Right ventricle myocardium superior (tissue), 1 donor: ENCODE results near the gene MBP. TPM values are rescaled to one million over a fixed set of nuclear protein-coding genes. Genes with fewer than 3 reads are reported as not detected.
A peak's percentile ranks its signal among the peaks of the same experiment; 100 is the strongest.
"Not testable (repeated sequence)": the region's sequence is repeated elsewhere in the genome, so short reads cannot be mapped to it uniquely, and the experiment has no call there.

ENCODE experiments used
- ATAC-seq: fragments of 200-7000 bp; cut with Tn5 transposase; one replicate; pipeline ENCODE4 v1.9.1; 2020; ENCODE audit warnings: mild to moderate bottlenecking; ENCODE audit not compliant: poor library complexity
- DNase-seq: peaks from one replicate; pipeline ENCODE4 v3.0.0-alpha.2; 2020
- intact Hi-C: fragments of 100-400 bp; cut with DNase I; formaldehyde crosslinking; loops from one replicate; pipeline ENCODE4 v1.11.2; 2022
- total RNA-seq: library from RNA; stranded (reverse); fragmentation: NEBNext Ultra II Directional; extraction: Animal tissue kit (Norgen Biotek cat#: 25700); gene quantifications from one replicate; pipeline ENCODE4 v1.2.1, GENCODE V29; 2021
- donor health status: DM: no; HTN: yes; CAD: no; lungs with severe emphysema.

Gene MBP
- total RNA-seq, 1 donor from 2014 or later = 29.9 TPM

DNA sequence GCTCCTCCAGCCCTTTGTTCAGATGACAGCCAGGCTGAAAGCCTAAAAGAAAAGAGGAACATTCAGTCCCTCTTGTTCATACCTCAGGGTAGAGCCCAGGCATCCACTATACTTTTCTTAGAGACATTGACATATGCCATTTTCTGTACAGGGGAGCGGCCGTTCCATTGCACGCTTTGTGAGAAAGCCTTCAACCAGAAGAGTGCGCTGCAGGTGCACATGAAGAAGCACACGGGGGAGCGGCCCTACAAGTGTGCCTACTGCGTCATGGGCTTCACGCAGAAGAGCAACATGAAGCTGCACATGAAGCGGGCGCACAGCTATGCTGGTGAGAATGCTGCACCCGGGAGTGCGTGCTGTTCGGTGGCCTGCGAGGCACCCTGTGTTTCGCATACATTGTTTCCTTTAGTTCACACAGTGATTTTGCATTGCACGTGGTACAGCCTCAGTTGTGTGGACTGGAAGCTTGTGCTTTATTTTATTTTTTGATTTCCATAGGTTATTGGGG lies 172.0 kb downstream of the MBP start:
- DNase-seq (no peak), ATAC-seq (no peak)
- intact Hi-C loops = no loop called here

DNA sequence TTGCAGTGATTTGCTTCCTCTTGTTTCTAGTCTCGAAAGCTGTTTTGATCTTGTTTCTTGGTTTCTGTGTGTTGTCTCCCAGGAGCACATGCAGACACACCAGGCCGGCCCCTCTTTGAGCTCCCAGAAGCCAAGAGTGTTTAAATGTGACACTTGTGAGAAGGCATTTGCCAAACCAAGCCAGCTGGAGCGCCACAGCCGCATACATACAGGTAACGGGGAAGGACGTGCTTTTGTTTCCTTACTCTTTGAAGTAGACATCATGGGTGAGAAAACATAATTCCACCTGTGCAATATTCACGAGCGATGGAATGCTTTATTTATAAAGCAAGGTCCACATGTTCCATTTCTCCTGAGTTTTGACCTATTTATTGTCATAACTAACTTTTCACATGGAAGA lies 173.0 kb downstream of the MBP start:
- DNase-seq (no peak), ATAC-seq (no peak)
- intact Hi-C loops = no loop called here

DNA sequence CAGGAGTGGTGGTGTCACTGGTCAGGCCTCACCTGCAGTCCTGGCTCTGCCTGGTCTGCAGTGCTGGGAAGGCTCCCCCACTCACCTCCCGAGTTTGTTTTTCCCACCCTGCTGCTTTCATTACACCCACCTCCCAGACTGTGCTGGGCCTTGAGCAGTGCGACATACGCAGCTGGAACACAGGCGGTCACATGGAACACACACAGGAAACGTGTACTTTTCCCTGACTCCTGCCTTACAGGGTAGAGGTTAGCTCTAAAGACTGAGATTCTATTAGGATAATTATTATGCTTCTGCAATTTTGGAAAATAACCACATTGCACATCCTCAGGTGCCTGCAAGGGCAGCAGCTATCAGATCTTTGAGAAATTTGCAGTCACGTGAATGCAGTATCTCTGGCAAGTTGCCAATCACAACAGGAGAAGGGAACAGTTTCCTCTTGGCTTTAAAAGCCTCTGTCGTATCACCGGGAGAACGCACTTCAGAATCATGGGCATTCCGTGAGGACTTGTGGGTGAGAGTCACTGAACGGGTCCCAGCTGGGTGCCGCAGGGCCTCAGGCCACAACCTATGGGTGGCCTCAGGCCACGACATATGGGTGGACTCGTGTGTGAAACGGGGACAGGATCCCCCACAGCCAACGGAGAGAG lies 173.8 kb downstream of the MBP start:
- no peak for DNase-seq
- intact Hi-C loops = no loop called here
- ATAC-seq = no peak

DNA sequence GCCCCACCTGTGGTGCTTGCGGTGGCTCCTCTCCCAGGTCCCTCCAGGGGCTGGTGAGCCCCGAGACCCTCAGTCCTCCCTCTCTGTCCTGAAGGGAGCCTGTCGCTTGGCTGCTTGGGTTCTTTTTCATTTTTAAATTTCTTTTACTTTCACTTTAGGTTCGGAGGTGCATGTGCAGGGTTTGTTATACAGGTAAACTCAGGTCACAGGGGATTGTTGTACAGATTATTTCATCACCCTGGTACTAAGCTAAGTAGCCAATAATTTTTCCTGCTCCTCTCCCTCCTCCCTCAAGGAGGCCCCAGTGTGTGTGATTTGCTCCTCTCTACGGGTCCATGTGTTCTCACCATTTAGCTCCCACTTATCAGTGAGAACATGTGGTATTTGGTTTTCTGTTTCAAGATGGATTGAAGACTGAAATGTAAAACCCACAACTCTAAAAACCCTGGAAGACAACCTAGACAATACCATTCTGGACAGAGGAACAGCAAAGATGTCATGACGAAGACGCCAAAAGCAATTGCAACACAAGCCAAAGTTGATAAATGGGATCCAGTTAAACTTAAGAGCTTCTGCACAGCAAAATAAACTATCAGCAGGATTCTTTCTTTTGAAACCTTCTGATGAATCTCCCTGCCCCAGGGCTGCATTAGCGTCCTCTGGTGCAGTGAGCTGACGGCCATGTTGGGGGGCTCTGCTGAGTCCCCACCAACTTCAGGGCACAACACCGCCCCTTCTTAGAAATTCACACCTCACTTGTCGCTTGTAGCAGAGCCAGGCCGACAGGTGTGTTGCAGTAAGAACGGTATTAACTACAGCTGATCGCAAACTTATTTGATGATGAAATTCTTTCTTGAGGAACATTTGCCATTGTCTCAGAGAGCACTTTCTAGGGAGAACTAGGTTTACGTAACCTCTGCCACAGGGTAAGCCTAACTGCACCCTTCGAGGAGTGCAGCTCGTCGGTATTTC lies 174.9 kb downstream of the MBP start:
- no peak for DNase-seq
- no peak for ATAC-seq
- intact Hi-C loops = no loop called here

- no peak for ATAC-seq
- DNase-seq = no peak
- intact Hi-C loops = no loop called here
Observed at GRCh38 chr18:76956648-76957047, 175.9 kb downstream of the MBP start.

DNA sequence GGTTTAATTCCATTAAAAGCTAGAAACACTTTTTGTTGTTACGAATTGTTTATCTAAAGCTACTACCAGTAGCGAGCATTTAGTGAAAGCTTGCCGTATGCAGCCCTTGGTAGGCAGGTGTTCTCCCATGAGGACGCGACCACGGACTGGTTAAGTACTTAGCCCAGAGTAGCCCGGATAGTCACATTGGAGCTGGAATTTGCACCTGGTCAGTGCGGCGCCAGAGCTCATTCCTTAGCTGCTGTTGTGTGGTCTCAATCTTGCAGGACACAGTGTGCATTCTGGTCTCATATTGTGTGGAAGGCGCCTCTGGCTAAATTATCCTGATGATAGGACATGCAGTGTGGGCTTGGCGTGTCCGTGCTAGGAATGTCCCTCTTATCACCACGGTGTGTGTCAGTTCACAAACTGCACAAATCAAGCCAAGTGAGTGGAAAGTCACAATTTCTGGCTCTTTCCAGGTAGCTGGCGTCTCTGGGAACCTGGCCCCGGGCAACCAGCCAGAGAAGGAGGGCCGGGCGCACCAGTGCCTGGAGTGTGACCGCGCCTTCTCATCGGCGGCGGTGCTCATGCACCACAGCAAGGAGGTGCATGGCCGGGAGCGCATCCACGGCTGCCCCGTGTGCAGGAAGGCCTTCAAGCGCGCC lies 176.9 kb downstream of the MBP start:
- intact Hi-C loops = no loop called here
- DNase-seq = no peak
- no peak for ATAC-seq

DNA sequence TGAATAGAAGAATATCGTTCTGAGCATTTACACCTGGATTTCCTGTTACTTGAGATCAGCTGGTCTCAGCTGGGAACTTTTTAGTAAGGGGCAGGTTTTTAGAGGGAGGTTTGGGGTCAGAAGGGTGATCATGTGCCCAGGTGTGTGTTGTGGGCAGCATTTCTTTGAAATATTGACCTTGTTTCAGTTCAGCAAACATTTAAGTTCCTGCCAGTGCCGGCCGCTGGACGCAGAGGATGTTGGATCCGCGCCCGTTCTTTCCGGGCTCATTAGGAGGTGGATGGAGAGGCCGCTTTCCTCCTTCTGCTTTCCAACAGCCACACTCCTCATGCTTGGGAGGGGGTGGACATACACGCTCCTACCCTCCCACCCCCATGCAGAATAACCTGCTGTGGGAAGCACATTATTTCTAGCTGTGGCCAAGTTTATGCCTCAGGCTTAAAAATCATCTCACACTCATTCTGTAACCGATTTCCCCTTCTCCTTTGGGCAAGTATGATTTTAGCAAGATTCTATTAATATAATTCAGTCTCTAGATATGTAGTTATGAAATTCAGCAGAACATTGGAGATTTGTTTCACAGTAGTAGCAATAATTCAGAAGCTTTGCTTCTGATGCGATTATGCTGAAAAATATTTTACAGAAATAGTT lies 178.9 kb downstream of the MBP start:
- intact Hi-C loops = no loop called here
- ATAC-seq = peak; percentile 84
- peak; percentile 84 for DNase-seq

- no peak for DNase-seq
- ATAC-seq = peak; percentile 42
- intact Hi-C loops = no loop called here
Observed at GRCh38 chr18:76953156-76953555, 179.4 kb downstream of the MBP start.

- intact Hi-C loops = no loop called here
- no peak for ATAC-seq
Observed at GRCh38 chr18:76952747-76953146, 179.8 kb downstream of the MBP start.

GRCh38 chr18:76951456-76952247 lies 180.9 kb downstream of the MBP start:
- DNase-seq (no peak), ATAC-seq (no peak)
- intact Hi-C loops = no loop called here

More at GRCh38 chr18:76952747-76953146, 179.8 kb downstream of the MBP start:
- no peak for DNase-seq

DNA sequence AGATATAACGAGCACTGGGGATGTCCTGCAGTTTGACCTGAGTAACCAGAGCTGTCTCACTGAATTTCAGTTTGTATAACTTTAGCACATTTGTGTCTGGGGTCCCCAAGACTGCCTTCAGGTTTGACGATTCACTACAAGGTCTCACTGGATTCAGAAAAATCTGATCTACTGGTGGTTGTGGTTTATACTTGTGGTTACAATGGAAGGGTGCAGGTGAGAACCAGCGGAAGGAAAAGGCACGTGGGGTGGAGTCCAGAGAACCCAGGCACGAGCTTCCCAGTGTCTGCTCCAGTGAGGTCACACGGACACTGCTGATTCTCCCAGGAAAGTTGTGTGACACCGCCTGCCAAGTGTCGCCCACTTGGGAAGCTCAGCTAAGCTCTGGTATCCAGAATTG lies 184.2 kb downstream of the MBP start:
- intact Hi-C loops = no loop called here
- ATAC-seq = no peak
- DNase-seq = no peak

GRCh38 chr18:76944346-76944745 lies 188.2 kb downstream of the MBP start:
- intact Hi-C loops, ATAC-seq, DNase-seq: not testable (repeated sequence)

GRCh38 chr18:76943542-76944339 lies 188.8 kb downstream of the MBP start:
- peak; percentile 71 for DNase-seq
- intact Hi-C loops = no loop called here
- ATAC-seq = peak; percentile 57

- intact Hi-C loops = no loop called here
- no peak for DNase-seq
- no peak for ATAC-seq
Observed at GRCh38 chr18:76941284-76941683, 191.3 kb downstream of the MBP start.

- no peak for DNase-seq
- intact Hi-C loops = no loop called here
- ATAC-seq = no peak
Observed at GRCh38 chr18:76938619-76939018, 194.0 kb downstream of the MBP start.

- DNase-seq = no peak
- ATAC-seq = no peak
- intact Hi-C loops = no loop called here
Observed at GRCh38 chr18:76937597-76937996, 195.0 kb downstream of the MBP start.

DNA sequence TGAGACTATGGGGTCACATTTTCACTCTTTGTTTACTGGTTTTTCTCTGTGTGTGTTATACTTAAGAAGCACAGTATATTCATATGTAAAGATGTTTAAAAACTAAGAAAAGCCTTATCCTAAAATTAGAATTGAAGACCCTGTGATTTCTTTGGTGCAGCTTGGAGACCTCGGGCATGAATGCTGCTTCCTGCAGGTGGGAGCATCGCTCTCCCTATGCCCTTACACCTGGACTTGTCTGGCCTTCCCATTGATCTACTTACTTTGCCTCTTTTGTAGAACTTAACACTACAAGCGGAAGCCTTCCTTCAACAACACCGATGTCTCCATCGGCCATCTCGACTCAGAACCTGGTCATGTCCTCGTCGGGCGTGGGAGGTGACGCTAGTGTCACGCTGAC lies 195.7 kb downstream of the MBP start:
- ATAC-seq (no peak), DNase-seq (no peak)
- intact Hi-C loops = no loop called here
